D721Med (cell line): ENCODE results near the gene TLCD5.

Experiments used
- DNase-seq: peaks from one replicate; pipeline ENCODE4 v3.0.0; 2011; ENCODE audit warnings: low spot score; ENCODE audit not compliant: insufficient read length
- FAIRE-seq: peaks from 2 replicates; lab custom pipeline; 2011; peaks lifted over from hg19 to GRCh38; lab: Jason Lieb, UNC
- CTCF ChIP-seq: IDR thresholded peaks from 2 replicates; pipeline ENCODE4 v1.5.1; 2012; ENCODE audit warnings: mild to moderate bottlenecking, control low read depth; ENCODE audit not compliant: insufficient read depth; ENCODE audit errors: missing control alignments

TLCD5 gene

GRCh38 chr11:120296554-120296953, 28.5 kb upstream of the TLCD5 start:
- FAIRE-seq (no peak), DNase-seq (no peak)
- TF ChIP-seq CTCF = no peak

- FAIRE-seq (no peak), DNase-seq (no peak)
Observed at GRCh38 chr11:120298461-120298860, 26.6 kb upstream of the TLCD5 start.

GRCh38 chr11:120302001-120302805, 22.9 kb upstream of the TLCD5 start:
- DNase-seq = no peak
- TF ChIP-seq CTCF = no peak
- no peak for FAIRE-seq

More at GRCh38 chr11:120298461-120298860, 26.6 kb upstream of the TLCD5 start:
- TF ChIP-seq CTCF = no peak

GRCh38 chr11:120303004-120303637, 22.0 kb upstream of the TLCD5 start:
- FAIRE-seq (no peak), DNase-seq (no peak)
- TF ChIP-seq CTCF = peak; percentile 94

GRCh38 chr11:120304526-120304925, 20.6 kb upstream of the TLCD5 start:
- DNase-seq (no peak), FAIRE-seq (no peak)
- TF ChIP-seq CTCF = no peak

GRCh38 chr11:120305286-120305685, 19.8 kb upstream of the TLCD5 start:
- DNase-seq (no peak), FAIRE-seq (no peak)
- TF ChIP-seq CTCF = no peak

- FAIRE-seq (no peak), DNase-seq (no peak)
- TF ChIP-seq CTCF = peak; percentile 5
Observed at GRCh38 chr11:120306519-120307242, 18.4 kb upstream of the TLCD5 start.
